SK-N-SH (cell line): ENCODE results near the gene ZBTB38. TPM values are rescaled to one million over a fixed set of nuclear protein-coding genes. Genes with fewer than 3 reads are reported as not detected.

Source experiments
- CTCF ChIA-PET: fragments of 300-600, 350-600 bp; formaldehyde crosslinking; extraction: SDS; loops from one replicate; lab custom pipeline; 2021; lab: Yijun Ruan, JAX
- POLR2A ChIA-PET: fragments of 350-600 bp; sonication (Branson Sonifier 250); formaldehyde crosslinking; extraction: SDS; loops from one replicate; lab custom pipeline; 2020; ENCODE audit warnings: antibody characterized with exemption, inconsistent platforms; lab: Yijun Ruan, JAX
- DNase-seq: peaks from one replicate; pipeline ENCODE4 v3.0.0; 2012
- H2AFZ ChIP-seq: fragments of 200-600 bp; sonication (generic); 2 replicates; pipeline ENCODE4 v1.8.1; 2016; ENCODE audit warnings: antibody characterized with exemption, mild to moderate bottlenecking, low read depth
- H3F3A ChIP-seq: fragments of 200-600 bp; sonication (generic); replicated peaks from 2 replicates; pipeline ENCODE3; 2016; ENCODE audit warnings: antibody characterized with exemption, mild to moderate bottlenecking; ENCODE audit not compliant: insufficient read depth
- H3K27ac ChIP-seq, 2 experiments: fragments of 200-500 bp in 1 of 2; fragments of 200-600 bp in 1 of 2; sonication (Bioruptor generic) in 1 of 2; sonication (generic), shearing (Covaris generic) in 1 of 2; 2 replicates each; pipeline versions ENCODE4 v1.5.1 to v1.6.1; 2014 to 2016; ENCODE audit warnings: low read depth in 2 of 2, inconsistent platforms in 1 of 2, low read length in 1 of 2, mild to moderate bottlenecking in 1 of 2, mixed read lengths in 1 of 2
- H3K27me3 ChIP-seq: fragments of 200-600 bp; sonication (generic), shearing (Covaris generic); 2 replicates; pipeline ENCODE4 v1.6.1; 2016; ENCODE audit warnings: mixed run types; ENCODE audit not compliant: insufficient read depth
- H3K36me3 ChIP-seq, 2 experiments: fragments of 200-500 bp in 1 of 2; fragments of 200-600 bp in 1 of 2; sonication (Bioruptor generic) in 1 of 2; sonication (generic) in 1 of 2; replicated peaks in 1 of 2; 2 replicates each; pipeline versions ENCODE3 to v1.5.1; 2014 to 2016; ENCODE audit warnings: low read length in 1 of 2, mild to moderate bottlenecking in 1 of 2; ENCODE audit not compliant: insufficient read depth in 2 of 2, control insufficient read depth in 1 of 2
- H3K4me1 ChIP-seq, 2 experiments: fragments of 200-500 bp in 1 of 2; fragments of 200-600 bp in 1 of 2; sonication (Bioruptor generic) in 1 of 2; sonication (generic), shearing (Covaris generic) in 1 of 2; 2 replicates each; pipeline versions ENCODE4 v1.5.1 to v1.6.1; 2014 to 2016; ENCODE audit warnings: low read depth in 1 of 2, low read length in 1 of 2, mixed run types in 1 of 2; ENCODE audit not compliant: insufficient read depth in 2 of 2, control insufficient read depth in 1 of 2
- H3K4me2 ChIP-seq: fragments of 200-600 bp; sonication (generic), shearing (Covaris generic); 2 replicates; pipeline ENCODE4 v1.6.1; 2017; ENCODE audit warnings: mixed run types
- H3K4me3 ChIP-seq, 2 experiments: fragments of 200-500 bp in 1 of 2; fragments of 200-600 bp in 1 of 2; sonication (Bioruptor generic) in 1 of 2; sonication (generic), shearing (Covaris generic) in 1 of 2; 2 replicates each; pipeline versions ENCODE4 v1.5.1 to v1.8.1; 2014 to 2016; ENCODE audit warnings: low read depth in 2 of 2, inconsistent platforms in 1 of 2, low read length in 1 of 2, mild to moderate bottlenecking in 1 of 2, mixed read lengths in 1 of 2, moderate library complexity in 1 of 2
- H3K79me2 ChIP-seq: fragments of 200-600 bp; sonication (generic); 2 replicates; pipeline ENCODE4 v1.8.1; 2017; ENCODE audit warnings: mild to moderate bottlenecking; ENCODE audit not compliant: insufficient read depth
- H3K9ac ChIP-seq: fragments of 200-600 bp; sonication (generic); 2 replicates; pipeline ENCODE4 v1.6.1; 2017; ENCODE audit warnings: mixed run types
- H3K9me2 ChIP-seq: fragments of 200-600 bp; sonication (generic); 2 replicates; pipeline ENCODE4 v1.6.1; 2017; ENCODE audit warnings: mixed run types
- H3K9me3 ChIP-seq: fragments of 200-600 bp; sonication (generic); 2 replicates; pipeline ENCODE4 v1.6.1; 2017; ENCODE audit warnings: mixed run types, mild to moderate bottlenecking, moderate library complexity
- H4K20me1 ChIP-seq: fragments of 200-600 bp; sonication (generic); 2 replicates; pipeline ENCODE4 v1.6.1; 2017; ENCODE audit warnings: mild to moderate bottlenecking, mixed run types; ENCODE audit not compliant: insufficient read depth
- CHD2 ChIP-seq: fragments of 150-350 bp; IDR thresholded peaks from 2 replicates; pipeline ENCODE4 v1.6.1; 2018; ENCODE audit warnings: low read length; ENCODE audit not compliant: partially characterized antibody
- ELF1 ChIP-seq: IDR thresholded peaks from 2 replicates; pipeline ENCODE4 v1.4.0; 2012
- EP300 ChIP-seq, 2 experiments: IDR thresholded peaks; 2 replicates each; pipeline versions ENCODE4 v1.4.0 to v1.6.1; 2012; ENCODE audit warnings: borderline replicate concordance in 1 of 2, low read depth in 1 of 2, low read length in 1 of 2
- EZH2phosphoT487 ChIP-seq: fragments of 200-600 bp; sonication (generic); IDR thresholded peaks from 2 replicates; pipeline ENCODE4 v1.6.1; 2017; ENCODE audit warnings: low read depth, mixed run types, mild to moderate bottlenecking, antibody characterized with exemption, moderate library complexity, borderline replicate concordance
- JUND ChIP-seq: IDR thresholded peaks from 2 replicates; pipeline ENCODE4 v1.4.0; 2012
- MXI1 ChIP-seq: IDR thresholded peaks from 2 replicates; pipeline ENCODE4 v1.6.1; 2012; ENCODE audit warnings: mild to moderate bottlenecking, low read depth, low read length, improper control_type of control experiment
- NFIC ChIP-seq: IDR thresholded peaks from 2 replicates; pipeline ENCODE4 v1.4.0; 2012; ENCODE audit warnings: borderline replicate concordance
- POLR2AphosphoS5 ChIP-seq: IDR thresholded peaks from 2 replicates; pipeline ENCODE4 v1.6.1; 2012; ENCODE audit warnings: low read depth, low read length
- RXRA ChIP-seq: IDR thresholded peaks from 2 replicates; pipeline ENCODE4 v1.4.0; 2012; ENCODE audit warnings: low read depth, mild to moderate bottlenecking, borderline replicate concordance
- SMC3 ChIP-seq: IDR thresholded peaks from 2 replicates; pipeline ENCODE4 v1.6.1; 2012; ENCODE audit warnings: low read depth, low read length, improper control_type of control experiment
- TCF12 ChIP-seq: IDR thresholded peaks from 2 replicates; pipeline ENCODE4 v1.4.0; 2012
- WGBS: methylation state at CpG from one replicate; pipeline ENCODE4 v1.1.6; 2017; ENCODE audit warnings: low lambda C conversion rate; 5-methylcytosine and 5-hydroxymethylcytosine counted together
- polyA plus RNA-seq, 3 experiments: library from polyadenylated mRNA; depleted of rRNA; stranded (reverse); fragments of >200 nt; gene quantifications; 2 replicates each; pipeline ENCODE4 v1.2.3, GENCODE V29; 2012
- TF ChIP-seq, protein P1 (sequence below): IDR thresholded peaks from 2 replicates; pipeline ENCODE4 v1.6.1; 2012; ENCODE audit warnings: mild to moderate bottlenecking, low read depth, low read length, moderate library complexity
- TF ChIP-seq, protein P2 (sequence below): fragments of 150-350 bp; IDR thresholded peaks from 2 replicates; pipeline ENCODE4 v1.6.1; 2017; ENCODE audit warnings: antibody characterized with exemption, low read length, low read depth, borderline replicate concordance
- TF ChIP-seq, protein P3 (sequence below): IDR thresholded peaks from 2 replicates; pipeline ENCODE4 v1.4.0; 2012; ENCODE audit warnings: low read depth, borderline replicate concordance
- TF ChIP-seq, protein P4 (sequence below): fragments of 200-600 bp; sonication (generic); IDR thresholded peaks from 2 replicates; pipeline ENCODE4 v1.6.1; 2017; ENCODE audit warnings: antibody characterized with exemption, mild to moderate bottlenecking, moderate library complexity
- TF ChIP-seq, protein P5 (sequence below): IDR thresholded peaks from 2 replicates; pipeline ENCODE4 v1.4.0; 2012; ENCODE audit warnings: low read depth

Gene ZBTB38
- polyA plus RNA-seq, 1 of the 3 experiments (the other 2 are of a cell fraction): 10.1 TPM

DNA sequence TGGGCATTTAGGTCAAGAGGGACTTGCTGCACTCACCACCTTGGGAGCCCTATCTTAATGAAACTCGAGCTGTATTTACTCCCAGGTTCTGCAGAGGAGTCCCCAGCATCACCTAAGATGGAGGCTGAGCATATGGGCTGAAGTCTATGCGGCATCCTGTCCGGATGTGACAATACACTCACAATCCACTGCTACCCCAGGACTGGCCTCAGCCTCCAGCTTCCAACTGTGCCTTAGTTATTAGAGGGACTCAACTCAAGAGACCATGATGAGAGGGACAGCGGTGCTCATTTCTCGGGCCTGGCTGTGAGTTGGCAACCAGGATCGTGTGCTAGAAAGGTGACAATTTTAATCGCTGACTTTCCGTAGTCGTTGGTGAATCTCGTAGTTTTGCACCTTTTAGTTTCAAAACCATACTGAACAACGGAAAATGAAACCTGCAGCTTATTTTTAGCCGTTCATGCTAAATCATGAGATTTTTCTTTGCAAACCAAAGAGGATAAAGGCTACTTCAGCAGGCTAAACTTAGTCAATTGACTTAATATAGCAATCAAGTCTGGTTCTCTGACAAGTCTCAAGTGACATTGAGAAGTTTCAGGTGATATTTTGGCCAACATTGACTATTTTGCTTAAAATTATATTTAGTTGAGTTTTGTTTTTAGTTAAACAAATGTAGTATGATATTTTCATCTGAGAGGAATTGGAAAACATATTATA, 11.1 kb downstream of the ZBTB38 start:
- Histone ChIP-seq H3K9me3 (no peaks in the 10 kb centered on the region), H3K27me3 (no peaks in the 10 kb centered on the region), H4K20me1 (no peaks in the 10 kb centered on the region), H3F3A (peaks cover 4% of the 10 kb centered on the region), H3K9ac (no peak overlapping the region), H2AFZ (no peak overlapping the region), H3K79me2 (peaks cover 4% of the 10 kb centered on the region; the same call in 1 of the 2 replicates), H3K36me3 (peaks cover 6 to 21% of the 10 kb centered on the region in 2 experiments), H3K9me2 (no peaks in the 10 kb centered on the region), H3K27ac (no peak overlapping the region), H3K4me2 (no peak overlapping the region), H3K4me3 (no peak overlapping the region), H3K4me1 (no peaks in the 10 kb centered on the region; a peak in 1 of 4 replicates)
- no peak for TF ChIP-seq JUND
- TF ChIP-seq TCF12: no peak
- TF ChIP-seq, protein P1, sequence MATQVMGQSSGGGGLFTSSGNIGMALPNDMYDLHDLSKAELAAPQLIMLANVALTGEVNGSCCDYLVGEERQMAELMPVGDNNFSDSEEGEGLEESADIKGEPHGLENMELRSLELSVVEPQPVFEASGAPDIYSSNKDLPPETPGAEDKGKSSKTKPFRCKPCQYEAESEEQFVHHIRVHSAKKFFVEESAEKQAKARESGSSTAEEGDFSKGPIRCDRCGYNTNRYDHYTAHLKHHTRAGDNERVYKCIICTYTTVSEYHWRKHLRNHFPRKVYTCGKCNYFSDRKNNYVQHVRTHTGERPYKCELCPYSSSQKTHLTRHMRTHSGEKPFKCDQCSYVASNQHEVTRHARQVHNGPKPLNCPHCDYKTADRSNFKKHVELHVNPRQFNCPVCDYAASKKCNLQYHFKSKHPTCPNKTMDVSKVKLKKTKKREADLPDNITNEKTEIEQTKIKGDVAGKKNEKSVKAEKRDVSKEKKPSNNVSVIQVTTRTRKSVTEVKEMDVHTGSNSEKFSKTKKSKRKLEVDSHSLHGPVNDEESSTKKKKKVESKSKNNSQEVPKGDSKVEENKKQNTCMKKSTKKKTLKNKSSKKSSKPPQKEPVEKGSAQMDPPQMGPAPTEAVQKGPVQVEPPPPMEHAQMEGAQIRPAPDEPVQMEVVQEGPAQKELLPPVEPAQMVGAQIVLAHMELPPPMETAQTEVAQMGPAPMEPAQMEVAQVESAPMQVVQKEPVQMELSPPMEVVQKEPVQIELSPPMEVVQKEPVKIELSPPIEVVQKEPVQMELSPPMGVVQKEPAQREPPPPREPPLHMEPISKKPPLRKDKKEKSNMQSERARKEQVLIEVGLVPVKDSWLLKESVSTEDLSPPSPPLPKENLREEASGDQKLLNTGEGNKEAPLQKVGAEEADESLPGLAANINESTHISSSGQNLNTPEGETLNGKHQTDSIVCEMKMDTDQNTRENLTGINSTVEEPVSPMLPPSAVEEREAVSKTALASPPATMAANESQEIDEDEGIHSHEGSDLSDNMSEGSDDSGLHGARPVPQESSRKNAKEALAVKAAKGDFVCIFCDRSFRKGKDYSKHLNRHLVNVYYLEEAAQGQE: no peak
- TF ChIP-seq SMC3: no peak
- no peak for TF ChIP-seq RXRA
- no peak for TF ChIP-seq CHD2
- no peak for TF ChIP-seq EP300 (IDR thresholded peaks at IDR 0.05; ENCODE audit: borderline replicate concordance in 1 of 2, low read depth in 1 of 2, low read length in 1 of 2)
- TF ChIP-seq EZH2phosphoT487: no peak
- TF ChIP-seq POLR2AphosphoS5: no peak
- TF ChIP-seq, protein P2, sequence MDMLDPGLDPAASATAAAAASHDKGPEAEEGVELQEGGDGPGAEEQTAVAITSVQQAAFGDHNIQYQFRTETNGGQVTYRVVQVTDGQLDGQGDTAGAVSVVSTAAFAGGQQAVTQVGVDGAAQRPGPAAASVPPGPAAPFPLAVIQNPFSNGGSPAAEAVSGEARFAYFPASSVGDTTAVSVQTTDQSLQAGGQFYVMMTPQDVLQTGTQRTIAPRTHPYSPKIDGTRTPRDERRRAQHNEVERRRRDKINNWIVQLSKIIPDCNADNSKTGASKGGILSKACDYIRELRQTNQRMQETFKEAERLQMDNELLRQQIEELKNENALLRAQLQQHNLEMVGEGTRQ: no peak
- TF ChIP-seq, protein P3, sequence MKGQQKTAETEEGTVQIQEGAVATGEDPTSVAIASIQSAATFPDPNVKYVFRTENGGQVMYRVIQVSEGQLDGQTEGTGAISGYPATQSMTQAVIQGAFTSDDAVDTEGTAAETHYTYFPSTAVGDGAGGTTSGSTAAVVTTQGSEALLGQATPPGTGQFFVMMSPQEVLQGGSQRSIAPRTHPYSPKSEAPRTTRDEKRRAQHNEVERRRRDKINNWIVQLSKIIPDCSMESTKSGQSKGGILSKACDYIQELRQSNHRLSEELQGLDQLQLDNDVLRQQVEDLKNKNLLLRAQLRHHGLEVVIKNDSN: no peak
- TF ChIP-seq, protein P4, sequence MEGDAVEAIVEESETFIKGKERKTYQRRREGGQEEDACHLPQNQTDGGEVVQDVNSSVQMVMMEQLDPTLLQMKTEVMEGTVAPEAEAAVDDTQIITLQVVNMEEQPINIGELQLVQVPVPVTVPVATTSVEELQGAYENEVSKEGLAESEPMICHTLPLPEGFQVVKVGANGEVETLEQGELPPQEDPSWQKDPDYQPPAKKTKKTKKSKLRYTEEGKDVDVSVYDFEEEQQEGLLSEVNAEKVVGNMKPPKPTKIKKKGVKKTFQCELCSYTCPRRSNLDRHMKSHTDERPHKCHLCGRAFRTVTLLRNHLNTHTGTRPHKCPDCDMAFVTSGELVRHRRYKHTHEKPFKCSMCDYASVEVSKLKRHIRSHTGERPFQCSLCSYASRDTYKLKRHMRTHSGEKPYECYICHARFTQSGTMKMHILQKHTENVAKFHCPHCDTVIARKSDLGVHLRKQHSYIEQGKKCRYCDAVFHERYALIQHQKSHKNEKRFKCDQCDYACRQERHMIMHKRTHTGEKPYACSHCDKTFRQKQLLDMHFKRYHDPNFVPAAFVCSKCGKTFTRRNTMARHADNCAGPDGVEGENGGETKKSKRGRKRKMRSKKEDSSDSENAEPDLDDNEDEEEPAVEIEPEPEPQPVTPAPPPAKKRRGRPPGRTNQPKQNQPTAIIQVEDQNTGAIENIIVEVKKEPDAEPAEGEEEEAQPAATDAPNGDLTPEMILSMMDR: no peak
- TF ChIP-seq, protein P5, sequence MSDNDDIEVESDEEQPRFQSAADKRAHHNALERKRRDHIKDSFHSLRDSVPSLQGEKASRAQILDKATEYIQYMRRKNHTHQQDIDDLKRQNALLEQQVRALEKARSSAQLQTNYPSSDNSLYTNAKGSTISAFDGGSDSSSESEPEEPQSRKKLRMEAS: no peak
- no peak for TF ChIP-seq MXI1
- no peak for TF ChIP-seq NFIC
- no peak for TF ChIP-seq ELF1
- ChIA-PET CTCF (interaction anchor here (1.1 to 1.7 kb wide), 3 partner anchors 19 to 80 kb away, joined by 3 to 6 read pairs (median 5); no protein-coding TSS in a partner anchor), POLR2A (no interaction called here)
- WGBS: 92% methylated on average over 12 of the region's 12 CpGs
- no peak for DNase-seq
